Activated naive CD4-positive, alpha-beta T cell treated with anti-CD3 and anti-CD28 coated beads, Interleukin-2, amount 50 U/mL, for 72 hours (primary cell): ENCODE data around the gene KRT3. TPM values are rescaled to one million over a fixed set of nuclear protein-coding genes. Genes with fewer than 3 reads are reported as not detected.

ENCODE experiments used
- ATAC-seq, 2 donors: fragments of 150-1000 bp; cut with Tn5 transposase; 2 replicates each; pipeline ENCODE4 v1.10.0; 2021; ENCODE audit warnings: mild to moderate bottlenecking in 2 of 2, moderate library complexity in 2 of 2
- DNase-seq, 2 donors: peaks; one replicate each; pipeline ENCODE4 v3.0.0; 2021 to 2022; ENCODE audit warnings: low spot score in 2 of 2
- H3K27ac Mint-ChIP-seq, 2 donors: one replicate each; pipeline ENCODE4 v1.8.0; 2022; ENCODE audit warnings: mild to moderate bottlenecking in 2 of 2, mixed read lengths in 2 of 2
- H3K36me3 Mint-ChIP-seq, 2 donors: one replicate each; pipeline ENCODE4 v1.8.0; 2022; ENCODE audit warnings: mixed read lengths in 2 of 2
- H3K9me3 Mint-ChIP-seq, 2 donors: one replicate each; pipeline ENCODE4 v1.8.0; 2022; ENCODE audit warnings: mixed read lengths in 2 of 2
- total RNA-seq, 2 donors: library from RNA; stranded (reverse); gene quantifications; one replicate each; pipeline ENCODE4 v1.2.3, GENCODE V29; 2022

KRT3 gene
- total RNA-seq, 2 donors from 2014 or later, result 0.09 TPM; not detected in 1

GRCh38 chr12:52794479-52795331, 1.2 kb downstream of the KRT3 start:
- ATAC-seq (peak in 1 of 2 donors; percentile 56), DNase-seq (no peak)
- Mint-ChIP-seq H3K27ac (no peak overlapping the region), H3K36me3 (no peaks in the 10 kb centered on the region), H3K9me3 (no peaks in the 10 kb centered on the region)

- Mint-ChIP-seq H3K9me3 (no peaks in the 10 kb centered on the region), H3K27ac (no peak overlapping the region), H3K36me3 (no peaks in the 10 kb centered on the region)
- ATAC-seq, result peak in 1 of 2 donors; percentile 4
- DNase-seq, result no peak
Measured at GRCh38 chr12:52792185-52793029, 3.5 kb downstream of the KRT3 start.

- DNase-seq (no peak), ATAC-seq (peak in 1 of 2 donors; percentile 23)
- Mint-ChIP-seq H3K9me3 (no peaks in the 10 kb centered on the region), H3K27ac (no peak overlapping the region), H3K36me3 (no peaks in the 10 kb centered on the region)
Measured at GRCh38 chr12:52791271-52792184, 4.4 kb downstream of the KRT3 start.

GRCh38 chr12:52790427-52791270, 5.3 kb downstream of the KRT3 start:
- Mint-ChIP-seq H3K27ac (no peak overlapping the region), H3K9me3 (no peaks in the 10 kb centered on the region), H3K36me3 (no peaks in the 10 kb centered on the region)
- DNase-seq (no peak), ATAC-seq (no peak)

GRCh38 chr12:52789637-52790426, 6.1 kb downstream of the KRT3 start:
- ATAC-seq (no peak), DNase-seq (no peak)
- no peaks in the 10 kb centered on the region for H3K9me3 Mint-ChIP-seq

GRCh38 chr12:52788876-52789636, 6.9 kb downstream of the KRT3 start:
- no peaks in the 10 kb centered on the region for H3K36me3 Mint-ChIP-seq
- H3K9me3 Mint-ChIP-seq, result no peaks in the 10 kb centered on the region
- DNase-seq, result no peak
- ATAC-seq, result no peak
- no peak overlapping the region for H3K27ac Mint-ChIP-seq

More at GRCh38 chr12:52789637-52790426, 6.1 kb downstream of the KRT3 start:
- Mint-ChIP-seq H3K27ac (no peak overlapping the region), H3K36me3 (no peaks in the 10 kb centered on the region)

GRCh38 chr12:52788192-52788875, 7.6 kb downstream of the KRT3 start:
- DNase-seq, result no peak
- Mint-ChIP-seq H3K27ac (no peak overlapping the region), H3K36me3 (no peaks in the 10 kb centered on the region), H3K9me3 (no peaks in the 10 kb centered on the region)
- ATAC-seq, result no peak

- H3K27ac Mint-ChIP-seq, result no peak overlapping the region
- DNase-seq, result no peak
- no peaks in the 10 kb centered on the region for H3K9me3 Mint-ChIP-seq
- no peaks in the 10 kb centered on the region for H3K36me3 Mint-ChIP-seq
- ATAC-seq, result no peak
Measured at GRCh38 chr12:52787324-52788191, 8.4 kb downstream of the KRT3 start.

- no peak for DNase-seq
- Mint-ChIP-seq H3K9me3 (no peaks in the 10 kb centered on the region), H3K36me3 (no peaks in the 10 kb centered on the region), H3K27ac (no peak overlapping the region)
- ATAC-seq, result no peak
Measured at GRCh38 chr12:52784909-52785308, 11.0 kb downstream of the KRT3 start.

GRCh38 chr12:52783563-52784316, 12.2 kb downstream of the KRT3 start:
- ATAC-seq (no peak), DNase-seq (no peak)
- Mint-ChIP-seq H3K36me3 (no peaks in the 10 kb centered on the region), H3K27ac (no peak overlapping the region), H3K9me3 (no peaks in the 10 kb centered on the region)

- no peak overlapping the region for H3K27ac Mint-ChIP-seq
- no peak for ATAC-seq
- no peaks in the 10 kb centered on the region for H3K9me3 Mint-ChIP-seq
Measured at GRCh38 chr12:52782502-52782901, 13.4 kb downstream of the KRT3 start.

GRCh38 chr12:52781399-52782082, 14.4 kb downstream of the KRT3 start:
- DNase-seq, result no peak

More at GRCh38 chr12:52782502-52782901, 13.4 kb downstream of the KRT3 start:
- DNase-seq, result no peak
- H3K36me3 Mint-ChIP-seq, result no peaks in the 10 kb centered on the region

More at GRCh38 chr12:52781399-52782082, 14.4 kb downstream of the KRT3 start:
- no peaks in the 10 kb centered on the region for H3K36me3 Mint-ChIP-seq
- ATAC-seq, result no peak
- H3K27ac Mint-ChIP-seq, result no peak overlapping the region
- H3K9me3 Mint-ChIP-seq, result no peaks in the 10 kb centered on the region
